HG02970 (cell line): ENCODE results near the gene ARMC6.
"Not testable (repeated sequence)": the region's sequence is repeated elsewhere in the genome, so short reads cannot be mapped to it uniquely, and the experiment has no call there.

Source experiments
- ATAC-seq: cut with Tn5 transposase; IDR thresholded peaks from one replicate; pipeline ENCODE4 v1.9.1; 2021; ENCODE audit warnings: mild to moderate bottlenecking, moderate library complexity, moderate number of reproducible peaks; ENCODE audit not compliant: unreplicated experiment, low FRiP score

ARMC6 gene

DNA sequence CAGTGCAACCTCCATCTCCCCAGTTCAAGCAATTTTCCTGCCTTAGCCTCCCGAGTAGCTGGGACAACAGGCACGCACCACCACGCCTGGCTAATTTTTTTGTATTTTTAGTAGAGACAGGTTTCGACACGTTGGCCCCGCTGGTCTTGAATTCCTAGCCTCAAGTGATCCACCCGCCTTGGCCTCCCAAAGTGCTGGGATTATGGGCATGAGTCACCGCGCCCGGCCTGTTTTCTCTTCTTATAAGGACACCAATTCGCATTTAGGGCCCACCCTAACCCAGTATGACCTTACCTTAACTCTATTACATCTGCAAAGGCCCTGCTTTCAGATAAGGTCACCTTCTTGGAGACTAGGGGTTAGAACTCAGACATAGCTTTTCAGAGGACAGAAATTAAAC is 69.8 kb downstream of the ARMC6 start:
- ATAC-seq, result no peak

- ATAC-seq, result no peak
Measured at GRCh38 chr19:19105365-19106055, 72.1 kb downstream of the ARMC6 start.

- no peak for ATAC-seq
Measured at GRCh38 chr19:19106056-19106551, 72.7 kb downstream of the ARMC6 start.

- not testable (repeated sequence) for ATAC-seq
Measured at GRCh38 chr19:19106938-19107337, 73.5 kb downstream of the ARMC6 start.

DNA sequence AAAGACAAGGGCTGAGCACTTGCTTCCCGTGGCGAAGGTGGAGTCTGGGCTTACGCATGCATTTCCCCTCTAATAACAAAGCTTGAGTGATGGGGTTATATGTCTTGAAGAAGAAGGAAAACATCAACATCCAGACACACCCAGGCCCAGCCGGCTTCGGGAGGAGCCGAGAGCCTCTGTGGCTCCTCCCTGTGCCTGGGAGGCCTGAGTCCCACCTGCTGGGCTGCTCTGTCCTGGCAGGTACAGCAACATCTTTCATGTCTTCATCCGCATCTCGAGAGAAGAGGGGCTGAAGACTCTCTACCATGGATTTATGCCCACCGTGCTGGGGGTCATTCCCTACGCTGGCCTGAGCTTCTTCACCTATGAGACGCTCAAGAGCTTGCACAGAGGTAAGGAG is 74.3 kb downstream of the ARMC6 start:
- no peak for ATAC-seq
